Gastroesophageal sphincter (tissue), 4 donors: ENCODE results near the gene DGKE. TPM values are rescaled to one million over a fixed set of nuclear protein-coding genes. Genes with fewer than 3 reads are reported as not detected.

Source experiments
- ATAC-seq: fragments of 150-250 bp; one replicate; pipeline ENCODE4 v1.9.1; 2016; ENCODE audit warnings: mild to moderate bottlenecking, moderate library complexity
- H3K27ac ChIP-seq, 4 donors: fragments of 200-600 bp; sonication (generic) in 3 of 4; 1 replicate in 3 of 4; 2 replicates in 1 of 4; pipeline ENCODE4 v1.5.1; 2016 to 2019
- H3K27me3 ChIP-seq: fragments of 200-600 bp; sonication (generic); one replicate; pipeline ENCODE4 v1.5.1; 2019
- H3K36me3 ChIP-seq, 2 donors: fragments of 200-600 bp; sonication (generic); one replicate each; pipeline ENCODE4 v1.5.1; 2019; ENCODE audit warnings: control low read depth in 1 of 2
- H3K4me1 ChIP-seq, 3 donors: fragments of 200-600 bp; sonication (generic); 1 replicate in 2 of 3; 2 replicates in 1 of 3; pipeline ENCODE4 v1.5.1; 2016 to 2019; ENCODE audit warnings: control low read depth in 2 of 3
- H3K4me3 ChIP-seq, 2 donors: fragments of 200-600 bp; sonication (generic); one replicate each; pipeline ENCODE4 v1.5.1; 2019; ENCODE audit warnings: mild to moderate bottlenecking in 1 of 2, moderate library complexity in 1 of 2
- H3K9me3 ChIP-seq, 3 donors: fragments of 200-600 bp; sonication (generic); one replicate each; pipeline ENCODE4 v1.5.1; 2017 to 2019; ENCODE audit warnings: control low read depth in 2 of 3
- EP300 ChIP-seq: sonication (generic); formaldehyde crosslinking; IDR thresholded peaks from one replicate; pipeline ENCODE4 v1.6.1; 2017; ENCODE audit warnings: antibody characterized with exemption, mild to moderate bottlenecking
- POLR2A ChIP-seq, 2 donors: fragments of 450-650 bp; IDR thresholded peaks; one replicate each; pipeline ENCODE4 v1.6.1; 2017; ENCODE audit warnings: antibody characterized with exemption in 2 of 2, mild to moderate bottlenecking in 2 of 2, moderate library complexity in 1 of 2
- POLR2AphosphoS5 ChIP-seq: sonication (generic); formaldehyde crosslinking; IDR thresholded peaks from one replicate; pipeline ENCODE4 v1.6.1; 2017; ENCODE audit warnings: antibody characterized with exemption
- WGBS, 2 donors: methylation state at CpG; one replicate each; pipeline ENCODE4 v1.1.5; 2018; ENCODE audit warnings: low coverage in 1 of 2; 5-methylcytosine and 5-hydroxymethylcytosine counted together
- small RNA-seq, 4 donors: library from RNA; depleted of rRNA; stranded (forward); fragments of <200 nt; gene quantifications; one replicate each; pipeline ENCODE3, GENCODE V24; 2016
- total RNA-seq, 4 donors: library from RNA; depleted of rRNA; stranded (reverse); fragments of >200 nt; gene quantifications; one replicate each; pipeline ENCODE4 v1.1.0, GENCODE V29; 2016
- TF ChIP-seq, protein P1 (sequence below), 4 experiments: fragments of 200-600 bp in 2 of 4; fragments of 450-650 bp in 2 of 4; sonication (generic) in 1 of 4; IDR thresholded peaks; one replicate each; pipeline ENCODE4 v1.5.1; 2017 to 2019; ENCODE audit warnings: antibody characterized with exemption in 4 of 4, mild to moderate bottlenecking in 2 of 4, moderate library complexity in 2 of 4

DGKE gene
- total RNA-seq, 4 donors from 2014 or later, result 8.4 to 12.5 (median 9.7) TPM

DNA sequence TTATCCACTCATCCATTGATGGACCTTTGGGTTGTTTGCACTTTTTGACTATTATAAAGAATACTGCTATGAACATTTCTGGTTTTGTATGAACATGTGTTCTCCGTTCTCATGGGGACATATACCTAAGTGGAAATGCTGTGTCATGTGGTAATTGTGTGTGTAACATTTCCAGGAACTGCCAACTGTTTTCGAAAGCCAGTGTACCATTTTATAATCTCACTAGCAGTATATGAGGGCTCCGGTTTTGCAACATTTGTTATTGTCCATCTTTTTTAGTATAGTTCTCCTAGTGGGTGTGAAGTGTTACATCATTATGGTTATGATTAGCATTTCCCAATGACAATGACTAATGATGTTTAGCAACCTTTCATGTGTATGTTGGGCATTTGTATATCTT is 85.0 kb downstream of the DGKE start:
- WGBS, 2 donors, result 70 to 89% methylated on average over 2 to 3 of the region's 3 CpGs
- no peaks in the 10 kb centered on the region for H3K36me3 ChIP-seq
- peaks cover 0 to 17% (median 13%) of the 10 kb centered on the region in 3 donors for H3K4me1 ChIP-seq
- no peak for ATAC-seq
- no peaks in the 10 kb centered on the region for H3K9me3 ChIP-seq
- H3K4me3 ChIP-seq, result no peak overlapping the region
- TF ChIP-seq POLR2AphosphoS5 (peak; percentile 8), EP300 (no peak), POLR2A (IDR thresholded peaks at IDR 0.05) (no peak)
- TF ChIP-seq, protein P1, sequence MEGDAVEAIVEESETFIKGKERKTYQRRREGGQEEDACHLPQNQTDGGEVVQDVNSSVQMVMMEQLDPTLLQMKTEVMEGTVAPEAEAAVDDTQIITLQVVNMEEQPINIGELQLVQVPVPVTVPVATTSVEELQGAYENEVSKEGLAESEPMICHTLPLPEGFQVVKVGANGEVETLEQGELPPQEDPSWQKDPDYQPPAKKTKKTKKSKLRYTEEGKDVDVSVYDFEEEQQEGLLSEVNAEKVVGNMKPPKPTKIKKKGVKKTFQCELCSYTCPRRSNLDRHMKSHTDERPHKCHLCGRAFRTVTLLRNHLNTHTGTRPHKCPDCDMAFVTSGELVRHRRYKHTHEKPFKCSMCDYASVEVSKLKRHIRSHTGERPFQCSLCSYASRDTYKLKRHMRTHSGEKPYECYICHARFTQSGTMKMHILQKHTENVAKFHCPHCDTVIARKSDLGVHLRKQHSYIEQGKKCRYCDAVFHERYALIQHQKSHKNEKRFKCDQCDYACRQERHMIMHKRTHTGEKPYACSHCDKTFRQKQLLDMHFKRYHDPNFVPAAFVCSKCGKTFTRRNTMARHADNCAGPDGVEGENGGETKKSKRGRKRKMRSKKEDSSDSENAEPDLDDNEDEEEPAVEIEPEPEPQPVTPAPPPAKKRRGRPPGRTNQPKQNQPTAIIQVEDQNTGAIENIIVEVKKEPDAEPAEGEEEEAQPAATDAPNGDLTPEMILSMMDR (IDR thresholded peaks at IDR 0.05), result no peak
- H3K27ac ChIP-seq, result no peak overlapping the region
- no peaks in the 10 kb centered on the region for H3K27me3 ChIP-seq

Small RNA genes lying within 50 kb of the gene (small RNA-seq; reads per million reads assigned to genes)
- gene AC015912.2 (0 reads per million in 4 donors), gene RNU6-1158P (0 reads per million in 4 donors)

Other genes starting within 250 kb of the DGKE start
- 1 to 10 TPM in 3 of 4 donors, not detected in 1; 2.7 to 8.4 (median 3.2) TPM for gene NOG, start 240.5 kb upstream of the DGKE start, total RNA-seq
- gene C17orf67, start 231 bp upstream of the DGKE start, total RNA-seq, result 1 to 10 TPM; 1.1 to 3.5 (median 2.3) TPM
- gene TRIM25, start 79.9 kb downstream of the DGKE start, total RNA-seq, result 10 to 100 TPM; 10.1 to 36.6 (median 20.6) TPM
- gene COIL, start 126.9 kb downstream of the DGKE start, total RNA-seq, result 10 to 100 TPM in 3 of 4 donors, 1 to 10 TPM in 1; 10.0 to 16.9 (median 10.9) TPM
- gene SCPEP1, start 144.0 kb downstream of the DGKE start, total RNA-seq, result 100 to 1,000 TPM in 1 of 4 donors, 10 to 100 TPM in 3; 84.5 to 104 (median 94.1) TPM